MCF 10A (cell line): ENCODE measurements around the gene CELF4. TPM values are rescaled to one million over a fixed set of nuclear protein-coding genes. Genes with fewer than 3 reads are reported as not detected.
A peak's percentile ranks its signal among the peaks of the same experiment; 100 is the strongest.

ENCODE experiments used
- BruUV-seq: library from RNA; stranded (reverse); fragments of 400-500 nt; replicated peaks from 2 replicates; lab custom pipeline; 2021; lab: Mats Ljungman, UMichigan
- CTCF ChIA-PET: fragments of 300-600 bp; sonication (Branson Sonifier 250); formaldehyde crosslinking; extraction: SDS; loops from one replicate; lab custom pipeline; 2021; ENCODE audit warnings: antibody characterized with exemption, inconsistent platforms; lab: Yijun Ruan, JAX
- POLR2A ChIA-PET: fragments of 300-600, 350-650 bp; sonication (Branson Sonifier 250); formaldehyde crosslinking; extraction: SDS; loops from one replicate; lab custom pipeline; 2020; ENCODE audit warnings: antibody characterized with exemption, inconsistent platforms; lab: Yijun Ruan, JAX
- DNase-seq: peaks from one replicate; pipeline ENCODE4 v3.0.0-alpha.2; 2018; ENCODE audit not compliant: unreplicated experiment
- H3K27ac Mint-ChIP-seq: one replicate; pipeline ENCODE4 v1.8.0; 2022; ENCODE audit warnings: mild to moderate bottlenecking, low read depth, mixed read lengths; ENCODE audit not compliant: unreplicated experiment
- H3K27me3 Mint-ChIP-seq: one replicate; pipeline ENCODE4 v1.8.0; 2022; ENCODE audit warnings: mixed read lengths; ENCODE audit not compliant: insufficient read depth, unreplicated experiment
- H3K36me3 Mint-ChIP-seq: one replicate; pipeline ENCODE4 v1.8.0; 2022; ENCODE audit warnings: mild to moderate bottlenecking, moderate library complexity, mixed read lengths; ENCODE audit not compliant: insufficient read depth, unreplicated experiment
- H3K4me1 Mint-ChIP-seq: one replicate; pipeline ENCODE4 v1.8.0; 2022; ENCODE audit warnings: mixed read lengths; ENCODE audit not compliant: insufficient read depth, unreplicated experiment
- H3K4me3 Mint-ChIP-seq: one replicate; pipeline ENCODE4 v1.8.0; 2022; ENCODE audit warnings: mild to moderate bottlenecking, moderate library complexity, mixed read lengths; ENCODE audit not compliant: unreplicated experiment
- H3K9me3 Mint-ChIP-seq: one replicate; pipeline ENCODE4 v1.8.0; 2022; ENCODE audit warnings: mixed read lengths; ENCODE audit not compliant: unreplicated experiment
- CTCF ChIP-seq: fragments of 200-600 bp; IDR thresholded peaks from one replicate; pipeline ENCODE4 v1.8.0; 2022; ENCODE audit warnings: antibody characterized with exemption, mild to moderate bottlenecking; ENCODE audit not compliant: unreplicated experiment
- intact Hi-C: fragments of 100-400 bp; cut with micrococcal nuclease; formaldehyde crosslinking; loops from 2 replicates; pipeline ENCODE4 v1.14.1; 2022
- total RNA-seq: library from RNA; stranded (reverse); gene quantifications from 2 replicates; pipeline ENCODE4 v1.2.3, GENCODE V29; 2022

The CELF4 gene
- total RNA-seq, 1 experiment from 2014 or later = not detected

DNA sequence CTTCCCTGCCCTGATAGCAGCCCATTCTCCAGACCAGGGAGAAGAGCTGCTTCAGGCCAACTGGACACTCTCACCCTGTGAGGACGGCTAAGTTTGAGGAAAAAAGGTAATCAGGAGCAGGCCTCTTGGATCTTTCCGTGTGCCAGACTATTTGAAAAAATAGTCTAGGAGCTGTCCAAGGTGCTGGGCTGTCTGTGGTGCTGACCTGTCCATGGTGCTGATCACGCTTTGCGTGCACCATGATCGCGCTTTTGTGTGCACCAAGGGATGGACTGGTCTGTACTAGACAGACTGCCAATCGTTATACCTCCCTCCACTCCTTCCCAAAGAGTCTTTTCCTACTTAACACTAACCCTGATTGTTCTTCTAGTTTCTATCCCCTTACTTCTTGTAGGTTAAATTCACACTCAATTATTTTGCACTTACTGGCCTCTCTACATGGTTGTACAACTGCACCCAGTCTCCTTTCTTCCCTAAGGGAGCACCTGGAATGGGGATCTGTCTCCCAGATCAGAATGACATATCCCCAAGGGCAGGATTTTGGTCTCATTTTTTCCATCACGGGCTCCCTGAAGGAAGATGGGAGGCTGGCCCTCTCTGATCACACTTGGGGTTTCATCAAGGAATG lies 295.4 kb downstream of the CELF4 start:
- Mint-ChIP-seq H3K36me3 (no peaks in the 10 kb centered on the region), H3K4me3 (no peak overlapping the region), H3K27me3 (no peaks in the 10 kb centered on the region), H3K27ac (no peak overlapping the region), H3K9me3 (no peaks in the 10 kb centered on the region), H3K4me1 (no peaks in the 10 kb centered on the region)
- ChIA-PET POLR2A (no interaction called here), CTCF (no interaction called here)
- DNase-seq = peak; percentile 57
- BruUV-seq = no TSS peak
- intact Hi-C loops = no loop called here
- no peak for TF ChIP-seq CTCF

- Mint-ChIP-seq H3K4me3 (no peak overlapping the region), H3K36me3 (no peaks in the 10 kb centered on the region), H3K27ac (no peak overlapping the region), H3K4me1 (no peaks in the 10 kb centered on the region), H3K9me3 (no peaks in the 10 kb centered on the region), H3K27me3 (no peaks in the 10 kb centered on the region)
- ChIA-PET CTCF (interaction anchor here (0.6 kb wide), 1 partner anchor 105 kb away, joined by 4 read pairs; no protein-coding TSS in a partner anchor), POLR2A (no interaction called here)
- intact Hi-C loops = no loop called here
- TF ChIP-seq CTCF = no peak
- no peak for DNase-seq
- BruUV-seq = no TSS peak
These were observed 299.3 kb downstream of the CELF4 start for GRCh38 chr18:37266290-37266689.

DNA sequence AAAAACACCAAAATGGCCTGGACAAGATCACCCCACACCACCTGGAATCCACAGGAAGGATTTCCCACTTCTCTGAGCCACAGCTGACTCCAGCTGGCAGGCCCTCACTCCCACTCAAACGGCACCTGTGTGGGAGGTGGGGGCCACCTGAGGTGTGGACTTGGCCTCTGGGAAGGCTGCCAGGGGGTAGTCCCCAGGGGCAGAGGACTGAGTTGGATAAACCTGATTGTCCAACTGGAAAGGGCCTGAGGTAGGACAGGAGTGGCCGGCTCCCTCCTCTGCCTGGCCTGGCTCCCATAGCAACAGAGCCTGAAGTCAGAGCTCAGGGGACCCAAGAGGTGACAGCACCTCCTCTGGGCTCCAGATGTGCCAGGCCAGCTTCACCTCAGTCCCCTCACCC lies 300.2 kb downstream of the CELF4 start:
- CTCF ChIA-PET = interaction anchor here (0.7 kb wide), 1 partner anchor 27 kb away, joined by 3 read pairs; no protein-coding TSS in a partner anchor
- no peak overlapping the region for H3K4me3 Mint-ChIP-seq
- H3K27me3 Mint-ChIP-seq = no peaks in the 10 kb centered on the region
- H3K4me1 Mint-ChIP-seq = no peaks in the 10 kb centered on the region
- POLR2A ChIA-PET = no interaction called here
- DNase-seq = no peak
- H3K9me3 Mint-ChIP-seq = no peaks in the 10 kb centered on the region
- intact Hi-C loops = no loop called here
- BruUV-seq = no TSS peak
- TF ChIP-seq CTCF = no peak
- H3K36me3 Mint-ChIP-seq = no peaks in the 10 kb centered on the region
- no peak overlapping the region for H3K27ac Mint-ChIP-seq

- no peaks in the 10 kb centered on the region for H3K4me1 Mint-ChIP-seq
These were observed 300.6 kb downstream of the CELF4 start for GRCh38 chr18:37264956-37265355.

More at GRCh38 chr18:37264956-37265355, 300.6 kb downstream of the CELF4 start:
- intact Hi-C loops = no loop called here
- no peak for TF ChIP-seq CTCF
- Mint-ChIP-seq H3K36me3 (no peaks in the 10 kb centered on the region), H3K27ac (no peak overlapping the region), H3K27me3 (no peaks in the 10 kb centered on the region), H3K4me3 (no peak overlapping the region), H3K9me3 (no peaks in the 10 kb centered on the region)
- DNase-seq = no peak
- ChIA-PET POLR2A (no interaction called here), CTCF (interaction anchor here (0.7 kb wide), 1 partner anchor 27 kb away, joined by 3 read pairs; no protein-coding TSS in a partner anchor)
- BruUV-seq = no TSS peak
